Measurements from ENCODE around the gene APEH. TPM values are rescaled to one million over a fixed set of nuclear protein-coding genes. Genes with fewer than 3 reads are reported as not detected.
A peak's percentile ranks its signal among the peaks of the same experiment; 100 is the strongest.
"Not testable (repeated sequence)": the region's sequence is repeated elsewhere in the genome, so short reads cannot be mapped to it uniquely, and the experiment has no call there.

The APEH gene
- total RNA-seq, 1 donor from 2014 or later, result 80.8 TPM

DNA sequence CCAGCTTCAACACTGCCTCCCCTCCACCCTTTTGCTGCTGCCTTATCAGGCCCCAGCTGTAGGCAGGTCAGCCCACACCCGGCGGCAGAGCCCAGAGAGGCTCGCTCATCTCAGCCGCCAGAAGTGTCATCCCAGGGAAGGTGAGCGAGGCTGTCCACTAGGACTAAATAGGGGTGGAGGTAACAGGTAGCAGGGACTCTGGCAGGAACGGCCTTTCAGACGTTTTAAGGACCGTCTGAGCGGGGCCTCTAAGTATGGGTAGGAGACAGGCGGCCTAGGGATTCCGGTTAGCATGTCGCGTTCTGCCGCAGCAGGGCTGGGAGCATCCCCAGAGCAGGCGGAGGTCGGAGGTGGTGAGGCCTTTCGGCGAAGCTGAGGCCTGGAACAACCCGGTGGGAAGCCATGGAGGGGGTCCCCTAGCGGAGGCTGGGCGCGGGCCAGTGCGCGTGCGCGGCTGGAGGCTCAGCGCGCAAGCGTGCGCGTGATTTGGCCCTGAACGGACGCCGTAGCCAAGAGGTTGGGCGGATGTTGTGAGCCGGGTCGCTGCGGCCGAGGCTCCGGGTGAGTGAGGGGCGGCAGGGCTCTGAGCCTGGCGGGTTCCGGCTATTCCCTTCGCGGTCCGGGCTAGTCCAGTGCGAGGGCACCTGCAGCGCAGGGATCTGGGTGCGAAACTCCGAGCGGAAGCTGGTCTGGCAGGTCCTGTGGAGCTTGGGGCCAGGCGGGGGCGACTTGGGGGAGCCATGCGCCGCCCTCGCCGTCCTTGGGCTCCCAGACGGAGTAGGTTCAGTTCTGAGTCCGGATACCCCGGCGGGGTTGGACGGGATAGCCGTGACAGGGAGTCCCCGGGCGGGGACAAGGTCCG, 15.1 kb downstream of the APEH start, which contains the start of the genes MST1 and RNF123:
MST1 (minus strand) TSS at position 429 of the 862 bp plus-strand sequence. CDS start 783 bp downstream, outside the sequence.
RNF123 (plus strand) TSS at position 512 of the 862 bp plus-strand sequence. CDS start 1,609 bp downstream, outside the sequence.
- TF ChIP-seq, protein P1, sequence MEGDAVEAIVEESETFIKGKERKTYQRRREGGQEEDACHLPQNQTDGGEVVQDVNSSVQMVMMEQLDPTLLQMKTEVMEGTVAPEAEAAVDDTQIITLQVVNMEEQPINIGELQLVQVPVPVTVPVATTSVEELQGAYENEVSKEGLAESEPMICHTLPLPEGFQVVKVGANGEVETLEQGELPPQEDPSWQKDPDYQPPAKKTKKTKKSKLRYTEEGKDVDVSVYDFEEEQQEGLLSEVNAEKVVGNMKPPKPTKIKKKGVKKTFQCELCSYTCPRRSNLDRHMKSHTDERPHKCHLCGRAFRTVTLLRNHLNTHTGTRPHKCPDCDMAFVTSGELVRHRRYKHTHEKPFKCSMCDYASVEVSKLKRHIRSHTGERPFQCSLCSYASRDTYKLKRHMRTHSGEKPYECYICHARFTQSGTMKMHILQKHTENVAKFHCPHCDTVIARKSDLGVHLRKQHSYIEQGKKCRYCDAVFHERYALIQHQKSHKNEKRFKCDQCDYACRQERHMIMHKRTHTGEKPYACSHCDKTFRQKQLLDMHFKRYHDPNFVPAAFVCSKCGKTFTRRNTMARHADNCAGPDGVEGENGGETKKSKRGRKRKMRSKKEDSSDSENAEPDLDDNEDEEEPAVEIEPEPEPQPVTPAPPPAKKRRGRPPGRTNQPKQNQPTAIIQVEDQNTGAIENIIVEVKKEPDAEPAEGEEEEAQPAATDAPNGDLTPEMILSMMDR (IDR thresholded peaks at IDR 0.05; ENCODE audit: insufficient read depth, low read depth, low read length), result no peak
- TF ChIP-seq EZH2 (IDR thresholded peaks at IDR 0.05; ENCODE audit: insufficient read depth, low read length), result no peak
- H3K36me3 ChIP-seq (ENCODE audit: insufficient read depth, low read length), result no peaks in the 10 kb centered on the region
- peak within 1 kb of the TSS; percentile 86 for H3K9ac ChIP-seq (ENCODE audit: low read length)
- H3K4me3 Mint-ChIP-seq (ENCODE audit: unreplicated experiment), result peak within 1 kb of the TSS; percentile 95
- peaks cover 26% of the 10 kb centered on the region for H3K79me2 ChIP-seq (ENCODE audit: insufficient read depth, low read length)
- peaks cover 3% of the 10 kb centered on the region for H3K27me3 ChIP-seq (ENCODE audit: insufficient read depth, low read length)
- DNase-seq (ENCODE audit: low read depth) (peak; percentile 85), FAIRE-seq (no peak)
- H3K36me3 Mint-ChIP-seq (ENCODE audit: low read depth, unreplicated experiment), result peaks cover 1% of the 10 kb centered on the region
- no peaks in the 10 kb centered on the region for H3K27me3 Mint-ChIP-seq (ENCODE audit: low read depth, unreplicated experiment)
- H3K4me3 ChIP-seq (ENCODE audit: insufficient read depth, low read depth, low read length), result peak within 1 kb of the TSS; percentile 67
- H3K4me1 ChIP-seq (ENCODE audit: insufficient read depth, low read length), result peaks cover 11% of the 10 kb centered on the region
- H3K27ac Mint-ChIP-seq (ENCODE audit: unreplicated experiment), result peak within 1 kb of the TSS; percentile 96
- H2AFZ ChIP-seq (ENCODE audit: low read depth, low read length), result peak within 1 kb of the TSS; percentile 95
- H3K4me1 Mint-ChIP-seq (ENCODE audit: low read depth, unreplicated experiment), result peaks cover 5% of the 10 kb centered on the region
- no peaks in the 10 kb centered on the region for H3K9me3 Mint-ChIP-seq (ENCODE audit: unreplicated experiment)
- H4K20me1 ChIP-seq (ENCODE audit: insufficient read depth, low read length), result peaks cover under 1% of the 10 kb centered on the region
- no peaks in the 10 kb centered on the region for H3K9me3 ChIP-seq (ENCODE audit: insufficient read depth, low read depth, low read length)
- H3K4me2 ChIP-seq (ENCODE audit: low read length), result peak within 1 kb of the TSS; percentile 86
- peak within 1 kb of the TSS; percentile 54 for H3K27ac ChIP-seq (ENCODE audit: low read depth, low read length)

DNA sequence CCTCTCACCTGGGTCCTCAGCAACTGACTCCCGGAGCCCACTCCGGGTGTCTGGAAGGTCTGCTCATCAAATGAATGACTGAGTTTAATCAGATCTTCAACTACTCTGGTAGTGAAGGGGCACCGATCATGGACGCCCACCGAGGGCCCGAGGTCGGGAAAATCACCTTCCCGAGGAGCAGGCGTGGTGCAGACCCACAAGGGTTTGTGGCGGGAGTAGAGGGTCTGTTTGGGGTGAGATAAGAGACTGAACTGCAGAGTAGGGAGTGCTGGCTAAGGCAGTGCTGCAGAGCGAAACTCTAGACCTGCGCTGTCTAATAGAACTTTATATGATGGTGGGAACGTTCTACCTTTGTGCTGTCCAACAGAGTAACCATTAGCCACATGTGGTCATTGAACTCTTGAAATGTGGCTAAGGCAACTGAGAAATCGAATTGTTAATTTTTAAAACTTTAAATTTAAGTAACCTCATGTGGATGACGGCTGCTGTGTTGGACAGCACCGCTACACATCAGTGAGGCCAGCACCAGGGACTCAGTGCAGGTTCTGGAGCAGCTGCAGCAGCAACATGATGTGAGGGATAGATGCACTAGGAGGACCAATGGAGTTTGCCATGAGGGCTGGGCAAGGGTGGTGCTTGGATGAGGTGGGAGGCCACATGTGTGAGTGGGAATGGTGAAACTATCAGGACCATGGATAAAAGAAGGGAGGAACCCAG, 15.9 kb downstream of the APEH start:
- H3K36me3 Mint-ChIP-seq (ENCODE audit: low read depth, unreplicated experiment); H3K4me1 Mint-ChIP-seq (ENCODE audit: low read depth, unreplicated experiment); H3K9me3 Mint-ChIP-seq (ENCODE audit: unreplicated experiment); H3K9me3 ChIP-seq (ENCODE audit: insufficient read depth, low read depth, low read length); FAIRE-seq; H3K27me3 Mint-ChIP-seq (ENCODE audit: low read depth, unreplicated experiment); H3K27me3 ChIP-seq (ENCODE audit: insufficient read depth, low read length); DNase-seq (ENCODE audit: low read depth); H3K36me3 ChIP-seq (ENCODE audit: insufficient read depth, low read length); H4K20me1 ChIP-seq (ENCODE audit: insufficient read depth, low read length): not testable (repeated sequence)
- Mint-ChIP-seq H3K27ac (ENCODE audit: unreplicated experiment) (peak overlapping the region; percentile 75), H3K4me3 (ENCODE audit: unreplicated experiment) (peak overlapping the region; percentile 95)
- Histone ChIP-seq H3K4me3 (ENCODE audit: insufficient read depth, low read depth, low read length) (peak overlapping the region; percentile 67), H3K9ac (ENCODE audit: low read length) (peak overlapping the region; percentile 86), H3K4me2 (ENCODE audit: low read length) (peak overlapping the region; percentile 86), H3K4me1 (ENCODE audit: insufficient read depth, low read length) (peaks cover 11% of the 10 kb centered on the region), H3K79me2 (ENCODE audit: insufficient read depth, low read length) (peaks cover 34% of the 10 kb centered on the region), H2AFZ (ENCODE audit: low read depth, low read length) (peak overlapping the region; percentile 95), H3K27ac (ENCODE audit: low read depth, low read length) (peak overlapping the region; percentile 54)

DNA sequence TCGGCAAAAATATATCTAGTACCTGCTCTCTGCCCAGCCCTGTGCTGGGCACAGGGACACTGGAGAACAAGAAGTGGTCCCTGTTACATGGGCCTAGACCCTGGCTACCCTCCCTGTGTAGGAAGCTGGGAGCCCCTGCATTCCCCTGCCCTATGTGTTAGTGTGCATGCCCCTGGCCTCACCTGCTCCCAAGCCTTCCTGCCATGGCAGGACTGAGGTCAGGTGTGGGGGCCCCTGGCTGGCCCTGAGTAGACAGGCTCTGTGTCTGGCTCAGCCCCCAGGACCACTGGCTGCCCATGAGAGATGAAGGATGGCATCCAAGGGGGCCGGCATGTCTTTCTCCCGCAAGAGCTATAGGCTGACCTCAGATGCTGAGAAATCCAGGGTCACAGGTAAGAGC, 16.7 kb downstream of the APEH start:
- Histone ChIP-seq H3K4me1 (ENCODE audit: insufficient read depth, low read length) (peaks cover 11% of the 10 kb centered on the region), H3K79me2 (ENCODE audit: insufficient read depth, low read length) (peaks cover 36% of the 10 kb centered on the region), H3K4me2 (ENCODE audit: low read length) (peak overlapping the region; percentile 86)
- not testable (repeated sequence) for FAIRE-seq; H3K9me3 ChIP-seq (ENCODE audit: insufficient read depth, low read depth, low read length); H3K4me3 Mint-ChIP-seq (ENCODE audit: unreplicated experiment); H3K36me3 Mint-ChIP-seq (ENCODE audit: low read depth, unreplicated experiment); DNase-seq (ENCODE audit: low read depth); H3K36me3 ChIP-seq (ENCODE audit: insufficient read depth, low read length); H3K27me3 Mint-ChIP-seq (ENCODE audit: low read depth, unreplicated experiment); H2AFZ ChIP-seq (ENCODE audit: low read depth, low read length); H3K27me3 ChIP-seq (ENCODE audit: insufficient read depth, low read length); H3K27ac Mint-ChIP-seq (ENCODE audit: unreplicated experiment); H3K9ac ChIP-seq (ENCODE audit: low read length); H3K4me3 ChIP-seq (ENCODE audit: insufficient read depth, low read depth, low read length); H3K4me1 Mint-ChIP-seq (ENCODE audit: low read depth, unreplicated experiment); H3K9me3 Mint-ChIP-seq (ENCODE audit: unreplicated experiment); H3K27ac ChIP-seq (ENCODE audit: low read depth, low read length); H4K20me1 ChIP-seq (ENCODE audit: insufficient read depth, low read length)

DNA sequence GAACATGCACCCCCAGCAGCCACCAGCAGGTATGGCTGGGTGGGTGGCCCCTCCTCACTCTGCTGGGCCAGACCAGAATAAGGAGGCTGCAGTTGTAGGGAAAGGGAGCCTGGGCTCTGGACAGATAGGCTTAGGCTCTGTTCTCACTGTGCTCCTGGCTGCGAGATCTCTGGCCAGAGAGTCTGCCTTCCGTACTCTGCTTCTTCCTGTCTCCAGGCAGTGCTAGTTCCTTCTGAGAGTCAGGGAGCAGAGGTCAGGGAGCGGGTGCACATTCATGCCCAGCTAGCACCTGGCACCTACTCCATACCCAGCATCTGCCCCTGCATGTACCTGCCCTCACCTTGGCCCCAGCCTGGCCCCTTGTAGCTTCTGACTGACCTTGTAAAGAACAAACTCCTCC, 17.3 kb downstream of the APEH start:
- H3K4me1 ChIP-seq (ENCODE audit: insufficient read depth, low read length), result peaks cover 11% of the 10 kb centered on the region
- H3K79me2 ChIP-seq (ENCODE audit: insufficient read depth, low read length), result peaks cover 36% of the 10 kb centered on the region
- not testable (repeated sequence) for H3K27me3 Mint-ChIP-seq (ENCODE audit: low read depth, unreplicated experiment); H4K20me1 ChIP-seq (ENCODE audit: insufficient read depth, low read length); H3K4me1 Mint-ChIP-seq (ENCODE audit: low read depth, unreplicated experiment); H3K4me3 Mint-ChIP-seq (ENCODE audit: unreplicated experiment); H3K4me3 ChIP-seq (ENCODE audit: insufficient read depth, low read depth, low read length); H3K4me2 ChIP-seq (ENCODE audit: low read length); H3K27ac ChIP-seq (ENCODE audit: low read depth, low read length); H3K27me3 ChIP-seq (ENCODE audit: insufficient read depth, low read length); H3K9ac ChIP-seq (ENCODE audit: low read length); H3K36me3 ChIP-seq (ENCODE audit: insufficient read depth, low read length); H3K36me3 Mint-ChIP-seq (ENCODE audit: low read depth, unreplicated experiment); H3K9me3 ChIP-seq (ENCODE audit: insufficient read depth, low read depth, low read length); H3K27ac Mint-ChIP-seq (ENCODE audit: unreplicated experiment); FAIRE-seq; H3K9me3 Mint-ChIP-seq (ENCODE audit: unreplicated experiment); H2AFZ ChIP-seq (ENCODE audit: low read depth, low read length); DNase-seq (ENCODE audit: low read depth)

DNA sequence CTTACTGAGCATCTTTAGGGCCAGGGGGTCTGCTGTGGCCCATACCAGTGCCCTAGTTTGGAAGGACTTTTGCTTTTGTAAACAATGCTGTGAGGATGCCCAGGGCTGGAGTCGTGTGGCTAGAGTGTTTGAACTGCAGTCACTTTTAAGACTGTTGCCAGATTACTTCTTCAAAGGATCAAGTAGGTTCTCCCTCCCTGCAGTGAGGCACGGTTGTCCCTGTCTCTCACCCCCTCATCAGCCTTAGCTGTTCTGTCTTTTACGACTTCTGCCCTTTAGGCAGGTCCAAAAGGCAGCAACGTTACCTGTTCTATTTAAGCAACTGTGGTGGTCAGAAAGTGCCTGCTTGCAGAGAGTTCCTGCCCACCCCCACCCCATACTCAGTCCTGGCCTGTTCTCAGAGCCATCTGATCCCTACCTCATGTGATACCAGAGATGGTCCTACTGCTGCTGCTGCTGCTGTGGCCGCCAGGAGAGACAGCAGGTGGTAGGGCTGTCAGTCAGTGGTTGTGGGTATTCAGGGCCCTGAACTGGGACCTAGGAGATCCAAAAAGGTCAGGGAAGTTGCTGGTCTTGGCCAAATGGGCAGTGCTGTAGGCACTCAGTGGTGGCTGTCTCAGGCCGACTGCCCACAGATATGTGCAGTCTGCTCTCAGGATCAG, 20.4 kb downstream of the APEH start:
- H3K27me3 ChIP-seq (ENCODE audit: insufficient read depth, low read length); H3K36me3 Mint-ChIP-seq (ENCODE audit: low read depth, unreplicated experiment): not testable (repeated sequence)

More for the DNA sequence above, 20.4 kb downstream of the APEH start:
- H3K27ac ChIP-seq (ENCODE audit: low read depth, low read length); FAIRE-seq; H3K4me2 ChIP-seq (ENCODE audit: low read length); DNase-seq (ENCODE audit: low read depth); H4K20me1 ChIP-seq (ENCODE audit: insufficient read depth, low read length); H3K27me3 Mint-ChIP-seq (ENCODE audit: low read depth, unreplicated experiment); H3K4me1 Mint-ChIP-seq (ENCODE audit: low read depth, unreplicated experiment); H2AFZ ChIP-seq (ENCODE audit: low read depth, low read length); H3K9me3 Mint-ChIP-seq (ENCODE audit: unreplicated experiment); H3K9ac ChIP-seq (ENCODE audit: low read length); H3K4me3 ChIP-seq (ENCODE audit: insufficient read depth, low read depth, low read length); H3K9me3 ChIP-seq (ENCODE audit: insufficient read depth, low read depth, low read length); H3K4me3 Mint-ChIP-seq (ENCODE audit: unreplicated experiment); H3K4me1 ChIP-seq (ENCODE audit: insufficient read depth, low read length); H3K36me3 ChIP-seq (ENCODE audit: insufficient read depth, low read length): not testable (repeated sequence)
- peak overlapping the region; percentile 1 for H3K27ac Mint-ChIP-seq (ENCODE audit: unreplicated experiment)
- peaks cover 34% of the 10 kb centered on the region for H3K79me2 ChIP-seq (ENCODE audit: insufficient read depth, low read length)

Measured in astrocyte (in vitro differentiated cells and primary cell).